ENCODE results near the gene PRR23E.

PRR23E gene

DNA sequence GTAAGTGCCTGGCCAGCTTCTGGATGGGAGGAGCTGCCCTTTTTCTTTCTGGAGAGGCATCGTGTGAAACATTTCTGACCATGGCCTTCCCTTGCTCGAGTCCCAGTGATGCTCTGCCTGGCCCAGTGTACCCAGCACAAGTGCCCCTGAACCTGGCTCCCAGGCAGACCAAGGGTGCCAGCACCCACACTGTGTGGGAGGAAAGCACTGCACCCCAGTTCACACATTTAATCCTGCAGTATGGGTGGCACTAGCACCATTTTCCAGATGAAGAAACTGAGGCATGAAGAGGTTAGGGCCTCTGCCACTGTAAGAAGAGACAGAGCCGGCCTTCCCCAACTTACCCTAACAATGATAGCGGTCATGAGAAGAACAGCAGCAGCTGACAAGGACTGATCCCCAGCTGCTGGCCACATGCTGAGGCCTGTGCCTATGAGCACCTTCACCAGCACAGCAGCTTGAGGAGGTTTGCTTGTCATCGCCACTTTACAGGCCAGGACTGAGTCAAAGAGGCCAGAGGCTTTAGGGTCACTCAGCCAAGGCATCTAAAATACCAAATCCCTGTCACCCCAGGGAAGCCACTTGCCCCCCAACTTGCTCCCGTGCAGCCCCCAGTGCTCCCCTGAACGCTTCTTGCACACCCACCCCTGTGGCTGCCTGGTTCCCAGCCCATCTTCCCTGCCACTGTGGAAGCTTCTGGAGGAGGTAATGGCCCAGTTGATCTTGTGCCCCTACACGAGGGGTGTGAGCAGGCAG is 15.0 kb downstream of the PRR23E start:
- DNase-seq (ENCODE audit: low read depth in 2 of 2, low spot score in 1 of 2): no peak

GRCh38 chr3:127208483-127209100 is 15.7 kb downstream of the PRR23E start:
- DNase-seq (ENCODE audit: low read depth in 2 of 2, low spot score in 1 of 2): no peak

GRCh38 chr3:127209155-127209839 is 16.4 kb downstream of the PRR23E start:
- DNase-seq (ENCODE audit: low read depth in 2 of 2, low spot score in 1 of 2): no peak

DNA sequence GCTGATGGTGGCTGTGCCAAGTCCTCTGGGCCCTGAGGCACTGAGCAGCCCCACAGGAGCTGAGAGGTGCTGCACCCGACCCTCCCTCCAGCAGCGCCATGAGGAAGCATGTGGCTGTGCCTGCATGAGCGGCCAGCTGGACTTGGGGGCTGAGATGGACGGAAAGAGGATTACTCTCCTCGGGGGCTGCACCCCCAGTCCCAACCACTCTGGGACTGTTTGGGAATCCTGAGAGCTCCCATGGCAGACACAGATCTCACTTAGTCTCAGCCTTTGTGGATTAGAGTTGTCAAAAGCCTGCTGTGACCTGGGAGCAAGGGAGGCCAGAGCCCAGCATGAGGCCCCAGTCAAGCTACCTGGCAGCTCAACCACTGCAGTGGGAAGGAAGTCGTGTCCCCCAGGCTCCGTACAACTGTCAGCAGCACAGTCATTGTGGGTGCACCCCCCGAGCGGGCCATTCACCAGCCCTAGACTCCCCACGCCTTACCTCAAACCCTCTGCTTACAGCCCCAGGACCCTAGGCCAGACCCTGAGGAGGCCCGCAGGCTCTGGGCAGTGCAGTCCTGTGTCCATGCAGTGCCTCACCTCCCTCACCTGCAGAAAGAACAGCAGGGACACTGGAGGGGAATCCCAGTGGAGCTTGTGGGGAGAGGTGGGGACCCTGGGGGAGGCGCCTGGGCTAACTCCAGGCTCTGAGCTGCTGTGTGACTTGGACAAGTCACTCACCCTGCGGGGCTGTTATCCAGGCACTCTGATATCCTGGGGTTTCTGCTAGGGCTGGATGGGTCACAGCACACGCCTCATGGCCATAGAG is 17.1 kb downstream of the PRR23E start:
- DNase-seq (ENCODE audit: low read depth in 2 of 2, low spot score in 1 of 2): no peak

DNA sequence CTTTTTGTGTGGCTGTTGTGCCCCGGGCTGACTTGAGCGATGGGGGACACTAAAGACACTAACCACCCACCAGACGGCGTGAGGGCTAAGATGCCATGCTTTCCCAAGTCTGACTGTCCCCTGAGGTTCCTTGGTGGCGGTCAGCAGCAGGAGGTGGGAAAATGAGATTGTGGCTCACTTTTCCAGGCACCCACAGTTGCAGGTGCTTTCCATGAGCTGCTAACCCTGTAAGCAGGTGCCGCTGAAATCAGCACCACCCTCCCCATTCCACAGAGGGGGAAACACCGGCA is 17.7 kb downstream of the PRR23E start:
- no peak for DNase-seq (ENCODE audit: low read depth in 2 of 2, low spot score in 1 of 2)

- DNase-seq (ENCODE audit: low read depth in 2 of 2, low spot score in 1 of 2): no peak
Measured at GRCh38 chr3:127211118-127212060, 18.5 kb downstream of the PRR23E start.

GRCh38 chr3:127212231-127212630 is 19.3 kb downstream of the PRR23E start:
- DNase-seq (ENCODE audit: low read depth in 2 of 2, low spot score in 1 of 2): no peak

DNA sequence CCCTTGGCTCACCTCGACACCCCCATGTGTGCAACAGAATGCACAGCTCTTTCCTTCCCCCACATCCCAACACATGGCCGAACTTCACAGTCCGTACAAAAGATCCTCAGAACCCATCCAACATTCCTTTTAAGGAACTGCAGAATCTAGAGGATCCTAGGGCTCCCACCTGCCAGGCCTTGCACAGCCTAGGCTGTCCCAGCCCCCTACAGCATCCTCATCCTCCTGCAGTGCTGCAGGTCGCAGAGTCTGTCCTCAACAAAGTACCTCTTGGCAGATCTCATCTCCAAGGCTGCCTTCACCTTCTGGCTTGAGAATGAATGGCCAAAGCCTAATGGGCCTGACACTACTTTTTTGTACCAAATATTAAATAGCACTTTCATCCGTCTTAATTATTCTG is 19.8 kb downstream of the PRR23E start:
- no peak for DNase-seq (ENCODE audit: low read depth in 2 of 2, low spot score in 1 of 2)

- DNase-seq (ENCODE audit: low read depth in 2 of 2, low spot score in 1 of 2): no peak
Measured at GRCh38 chr3:127213381-127213918, 20.5 kb downstream of the PRR23E start.

DNA sequence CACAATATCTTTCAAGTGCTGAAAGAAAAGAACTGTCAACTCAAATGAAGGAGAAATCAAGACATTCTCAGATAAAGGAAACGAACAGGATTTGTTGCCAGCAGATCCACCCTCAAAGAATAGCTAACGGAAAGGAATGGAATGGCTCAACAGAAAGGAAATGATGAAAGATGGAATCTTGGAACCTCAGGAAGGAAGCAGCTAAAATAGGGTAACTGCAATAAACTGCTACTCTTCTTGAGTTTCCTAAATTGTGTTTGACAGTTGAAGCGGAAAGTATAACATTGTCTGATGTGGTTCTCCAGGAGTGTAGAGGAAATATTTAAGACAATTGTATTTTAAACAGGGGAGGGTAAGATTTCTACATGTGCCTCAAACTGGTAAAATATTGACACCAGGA is 22.0 kb downstream of the PRR23E start:
- DNase-seq (ENCODE audit: low read depth in 2 of 2, low spot score in 1 of 2): no peak

GRCh38 chr3:127215714-127216414 is 22.9 kb downstream of the PRR23E start:
- DNase-seq (ENCODE audit: low read depth in 2 of 2, low spot score in 1 of 2): no peak

DNA sequence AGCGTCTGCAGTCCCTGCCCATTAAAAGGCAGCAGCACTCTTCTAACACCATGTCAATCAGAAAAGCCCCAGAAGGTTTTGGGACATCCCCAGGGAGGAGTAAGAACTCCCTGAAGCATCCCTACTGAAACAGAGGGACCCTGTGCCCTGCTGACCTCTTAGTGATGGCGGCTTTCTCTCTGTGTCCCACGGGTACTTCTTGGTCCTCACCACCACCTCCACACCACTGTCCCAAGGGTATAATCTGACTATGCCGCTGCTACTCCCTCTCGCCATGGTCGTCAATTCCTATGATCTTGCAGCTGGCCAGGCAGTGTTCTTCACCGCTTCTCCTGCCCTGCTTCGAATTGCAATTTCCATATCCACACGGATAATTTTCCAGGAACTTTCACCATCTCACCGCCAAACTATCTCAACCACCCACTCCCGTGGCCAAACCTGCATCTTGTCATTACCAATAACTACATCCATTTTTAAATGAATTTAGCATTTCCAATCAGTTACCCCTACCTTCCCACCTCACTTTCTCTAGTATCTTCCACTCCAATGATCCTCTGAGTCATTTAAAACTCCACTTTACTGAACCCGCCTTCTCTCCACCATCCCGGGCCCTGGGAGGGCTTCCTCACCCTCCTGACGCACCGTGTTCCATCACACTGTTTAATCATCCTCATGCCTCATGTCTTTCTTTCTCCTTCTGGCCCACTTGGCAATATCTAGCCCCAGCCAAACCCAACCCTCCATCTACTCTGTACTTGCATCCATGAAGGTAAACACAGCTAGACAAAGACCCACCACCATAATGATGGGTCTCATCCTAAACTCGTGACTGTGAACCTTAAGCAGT is 23.7 kb downstream of the PRR23E start:
- DNase-seq (ENCODE audit: low read depth in 2 of 2, low spot score in 1 of 2): no peak

- no peak for DNase-seq (ENCODE audit: low read depth in 2 of 2, low spot score in 1 of 2)
Measured at GRCh38 chr3:127217596-127218453, 24.9 kb downstream of the PRR23E start.

GRCh38 chr3:127218454-127218922 is 25.6 kb downstream of the PRR23E start:
- no peak for DNase-seq (ENCODE audit: low read depth in 2 of 2, low spot score in 1 of 2)

- DNase-seq (ENCODE audit: low read depth in 2 of 2, low spot score in 1 of 2): no peak
Measured at GRCh38 chr3:127220497-127220896, 27.6 kb downstream of the PRR23E start.

DNA sequence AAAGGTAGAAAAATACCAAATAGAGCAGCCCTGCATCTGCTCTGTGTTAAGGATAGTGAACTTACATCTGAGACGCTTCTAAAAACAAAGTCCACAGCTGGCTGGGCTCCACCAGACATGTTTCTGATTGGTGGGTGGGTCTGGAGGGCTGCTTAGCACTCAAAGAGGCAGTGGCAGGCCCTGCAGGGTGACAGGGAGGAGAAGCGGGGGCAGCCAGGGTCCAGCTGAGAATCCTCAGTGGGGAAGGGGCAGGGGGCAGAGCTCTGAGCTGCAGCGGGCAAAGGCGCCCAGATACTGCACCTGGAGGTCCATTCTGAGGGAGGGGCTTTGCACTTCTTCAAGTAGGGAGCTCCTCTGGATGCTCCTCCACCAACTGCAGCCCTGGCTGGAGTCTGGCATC is 28.1 kb downstream of the PRR23E start:
- DNase-seq (ENCODE audit: low read depth in 2 of 2, low spot score in 1 of 2): no peak

DNA sequence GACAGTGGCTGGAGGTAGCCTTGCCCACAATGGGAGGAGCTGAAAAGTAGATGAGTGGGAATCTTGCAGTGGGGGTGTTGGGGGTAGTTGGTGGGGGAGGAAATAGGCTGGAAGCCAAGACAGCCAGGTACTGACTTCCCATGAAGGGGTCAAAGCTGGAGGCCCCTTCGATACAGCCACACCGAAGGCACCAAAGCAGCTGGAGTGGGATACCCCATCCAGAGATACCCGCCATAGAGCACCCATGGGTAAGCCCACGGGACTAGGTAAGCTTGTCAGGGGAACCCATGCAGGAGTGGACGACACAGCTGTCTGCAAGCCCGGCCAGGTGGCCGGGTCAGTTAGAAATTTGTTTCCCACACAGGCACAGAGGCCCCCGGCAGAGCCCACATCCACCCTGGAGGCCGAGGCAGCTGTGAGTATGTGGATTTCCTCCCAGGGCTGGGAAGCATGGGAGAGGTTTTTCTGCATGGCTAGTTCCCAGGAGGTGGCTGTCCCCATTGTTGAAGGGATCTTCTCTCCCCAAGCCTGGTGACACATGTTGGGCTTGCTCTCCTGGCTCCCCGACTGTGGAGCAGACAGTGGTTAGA is 28.6 kb downstream of the PRR23E start:
- no peak for DNase-seq (ENCODE audit: low read depth in 2 of 2, low spot score in 1 of 2)
